GM12892 (cell line): ENCODE measurements around the gene RRBP1.

Source experiments
- DNase-seq: peaks from one replicate; pipeline ENCODE4 v3.0.0; 2011; ENCODE audit not compliant: insufficient read length
- FAIRE-seq: peaks from 2 replicates; lab custom pipeline; 2011; peaks lifted over from hg19 to GRCh38; lab: Jason Lieb, UNC
- POLR2A ChIP-seq: IDR thresholded peaks from 2 replicates; pipeline ENCODE4 v1.6.1; 2011; ENCODE audit warnings: low read depth, low read length, control low read depth
- POLR2AphosphoS5 ChIP-seq: IDR thresholded peaks from 2 replicates; pipeline ENCODE4 v1.6.1; 2011; ENCODE audit warnings: low read depth, low read length, control low read depth
- TAF1 ChIP-seq: IDR thresholded peaks from 2 replicates; pipeline ENCODE4 v1.6.1; 2011; ENCODE audit warnings: low read depth, mild to moderate bottlenecking, control low read depth, low read length, borderline replicate concordance

The RRBP1 gene

DNA sequence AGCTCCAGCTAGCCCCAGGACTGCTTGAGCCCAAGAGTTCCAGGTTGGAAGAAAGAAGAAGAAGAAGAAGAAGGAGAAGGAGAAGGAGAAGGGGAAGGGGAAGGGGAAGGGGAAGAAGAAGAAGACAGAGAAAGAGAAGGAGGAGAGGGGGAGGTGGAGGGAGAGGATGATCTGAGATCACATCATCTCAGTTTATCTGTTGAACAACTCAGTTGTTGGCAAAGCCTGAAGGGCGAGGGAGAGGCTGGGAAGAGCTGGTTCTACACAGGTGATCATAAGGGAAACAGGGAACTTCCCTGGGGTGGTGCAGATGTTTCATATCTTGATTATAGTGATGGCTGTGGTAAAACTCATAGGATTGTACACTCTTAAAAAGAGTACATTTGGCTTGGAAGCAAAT lies 3.1 kb upstream of the RRBP1 start:
- no peak for DNase-seq
- TF ChIP-seq TAF1 (no peak), POLR2A (no peak)
- FAIRE-seq = no peak

DNA sequence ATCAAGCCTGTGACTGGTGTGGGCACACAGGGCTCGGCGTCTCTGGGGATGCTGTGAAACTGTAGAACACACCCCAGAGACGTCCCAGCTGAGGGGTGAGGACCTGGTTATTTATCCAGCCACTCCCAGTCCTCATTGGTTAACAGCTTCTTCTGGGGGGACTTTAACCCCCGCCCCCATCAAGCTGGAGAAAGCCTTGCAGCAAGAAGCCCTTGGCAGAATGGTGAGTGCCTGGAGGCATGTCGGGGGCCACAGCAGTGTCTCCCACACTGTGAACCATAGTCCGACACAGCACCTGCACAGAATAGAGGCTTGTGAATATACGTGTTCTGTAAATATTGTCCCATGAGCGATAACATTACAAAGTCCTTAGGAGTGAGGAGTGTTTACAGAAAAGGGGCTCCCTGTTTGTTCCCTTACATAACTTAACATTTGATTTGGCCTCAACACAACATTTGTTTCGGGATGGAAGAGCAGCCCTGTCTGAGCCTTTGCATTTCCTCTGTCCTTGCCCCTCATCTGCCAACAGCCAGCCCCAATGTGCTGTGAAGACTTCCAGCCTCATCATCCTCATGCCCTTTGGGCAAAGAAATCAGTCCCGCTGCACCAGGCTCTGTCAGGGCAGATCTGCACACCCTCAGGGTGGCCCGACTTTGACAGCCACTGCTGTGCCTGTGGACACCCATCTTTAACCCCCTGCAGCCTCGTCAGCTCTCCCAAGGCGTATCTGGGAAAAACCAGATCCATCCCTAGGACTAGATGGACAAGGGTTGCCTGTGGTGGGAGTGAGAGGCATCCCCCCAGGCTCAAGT lies 2.2 kb upstream of the RRBP1 start:
- FAIRE-seq = no peak
- no peak for DNase-seq
- TF ChIP-seq TAF1 = no peak
- no peak for TF ChIP-seq POLR2AphosphoS5
- TF ChIP-seq POLR2A = no peak

DNA sequence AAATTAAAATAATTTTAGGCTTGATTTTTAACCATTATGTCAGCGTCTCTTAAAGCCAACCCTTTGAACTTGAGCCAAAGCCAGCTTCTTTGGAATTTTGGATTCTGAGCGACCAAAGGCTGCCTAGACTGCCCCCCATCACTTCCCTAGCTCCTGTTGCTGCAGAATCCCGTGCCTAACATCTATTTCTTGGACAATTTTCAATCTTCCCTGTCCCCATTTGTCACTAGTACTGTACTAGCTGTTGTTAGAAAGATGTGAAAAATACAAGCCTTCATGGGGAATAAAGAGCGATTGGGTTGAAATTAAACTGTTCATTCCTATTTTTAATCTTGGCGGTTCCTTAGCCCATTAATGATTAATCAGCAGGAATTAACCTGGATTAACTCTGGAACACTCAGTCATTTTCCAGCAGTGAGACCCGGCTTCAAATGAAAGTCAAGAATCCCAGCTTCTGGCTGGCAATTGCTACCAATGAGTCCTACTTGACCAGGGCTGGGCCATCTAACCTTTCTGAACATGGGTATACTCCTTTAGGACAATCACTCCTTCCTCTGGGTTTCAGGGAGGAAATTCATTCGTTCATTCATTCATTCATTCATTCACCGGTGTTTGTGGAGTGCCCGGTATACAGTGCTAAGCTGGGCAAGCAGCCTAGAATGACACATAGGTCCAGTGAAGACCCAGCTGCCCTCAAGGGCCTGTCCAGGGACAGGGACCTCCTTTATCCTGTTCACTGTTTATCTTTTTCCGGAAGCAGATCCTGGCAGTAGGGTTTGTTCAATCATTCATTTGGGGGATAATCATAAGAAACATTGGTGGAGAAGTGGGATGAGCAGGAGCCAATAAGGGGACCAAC lies 1.4 kb upstream of the RRBP1 start:
- FAIRE-seq (no peak), DNase-seq (no peak)
- TF ChIP-seq POLR2A (no peak), TAF1 (no peak), POLR2AphosphoS5 (no peak)

DNA sequence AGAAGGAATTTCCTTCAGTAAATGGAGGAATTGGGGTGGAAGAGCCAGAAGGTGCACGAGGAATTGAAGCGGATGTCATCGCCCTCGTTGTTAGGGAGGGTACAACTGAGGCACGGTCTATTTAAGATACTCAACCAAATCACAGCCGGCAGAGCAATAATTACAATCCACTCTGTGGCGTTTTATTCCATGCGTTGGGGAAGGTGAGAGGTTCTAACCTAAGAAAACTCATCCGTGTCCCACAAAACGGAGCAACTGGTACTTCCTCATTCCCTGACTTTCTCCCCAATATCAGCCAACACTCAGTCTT lies 802 bp upstream of the RRBP1 start:
- TF ChIP-seq POLR2A (no peak), POLR2AphosphoS5 (no peak), TAF1 (no peak)
- DNase-seq (no peak), FAIRE-seq (peak; percentile 38)

DNA sequence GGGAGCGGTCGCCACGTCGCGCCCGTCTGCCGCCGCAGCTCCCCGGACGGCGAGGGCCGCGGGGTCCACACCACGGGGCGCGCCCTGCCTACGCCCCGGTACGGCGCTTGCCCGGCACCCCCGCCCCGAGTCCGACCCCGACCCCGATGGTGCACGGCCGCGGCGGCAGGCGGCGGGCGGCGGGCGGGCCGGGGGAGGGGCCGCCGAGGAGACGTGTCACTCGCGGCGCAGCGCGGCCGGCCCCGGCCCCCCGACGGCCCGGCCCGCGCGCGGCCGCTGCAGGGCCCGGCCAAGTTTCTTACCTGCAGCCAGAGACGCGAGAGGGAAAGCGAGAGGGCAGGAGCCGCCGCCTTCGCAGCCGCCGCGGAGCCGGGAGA lies 328 bp downstream of the RRBP1 start:
- TF ChIP-seq TAF1 = no peak
- no peak for TF ChIP-seq POLR2A
- TF ChIP-seq POLR2AphosphoS5 = no peak
- FAIRE-seq (no peak), DNase-seq (no peak)

DNA sequence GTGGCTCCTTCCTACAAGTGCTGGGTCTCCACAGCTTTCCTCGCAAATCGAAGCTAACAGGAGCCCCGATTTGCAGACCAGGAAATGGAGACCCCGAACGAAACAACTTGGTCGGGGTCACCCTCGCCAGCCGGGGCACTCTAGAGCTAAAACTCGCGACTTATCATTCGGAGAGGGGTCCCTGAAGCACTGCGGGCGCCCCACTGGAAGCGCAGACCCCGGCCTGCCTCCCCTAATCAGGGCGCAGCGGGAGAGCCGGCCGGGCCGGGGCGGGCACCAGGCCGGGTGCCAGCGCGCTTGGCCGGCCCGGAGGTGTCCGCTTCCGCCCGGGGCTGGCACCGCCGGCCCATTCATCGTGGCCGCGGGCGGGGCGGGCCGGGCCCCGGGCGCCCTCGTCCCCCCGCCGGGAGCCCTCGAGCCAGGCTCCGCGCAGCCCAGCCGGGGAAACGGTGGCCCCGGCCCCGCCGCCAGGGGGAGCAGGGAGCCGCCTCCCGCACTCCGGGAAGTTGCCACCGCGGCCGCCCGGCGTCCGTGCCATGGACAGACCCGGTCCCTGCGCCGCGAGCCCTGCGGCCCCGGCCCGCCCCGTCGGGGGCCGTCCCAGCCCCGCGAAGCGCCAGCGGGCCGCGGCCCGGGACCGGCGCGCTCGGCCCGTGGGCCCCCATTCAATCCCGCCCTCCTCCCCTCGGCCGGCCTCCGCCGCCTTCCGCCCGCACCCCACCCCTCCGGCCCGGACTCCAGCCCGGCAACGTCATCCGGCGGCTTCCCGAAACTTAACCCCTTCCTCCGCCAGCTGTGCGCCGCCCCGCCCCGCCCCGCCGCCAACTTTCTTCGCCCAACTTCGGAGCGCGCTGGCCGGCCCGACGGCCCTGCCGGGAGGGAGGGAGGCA lies 961 bp downstream of the RRBP1 start:
- DNase-seq = peak; percentile 88
- FAIRE-seq = peak; percentile 83
- TF ChIP-seq POLR2A = no peak
- no peak for TF ChIP-seq POLR2AphosphoS5
- TF ChIP-seq TAF1 = no peak

DNA sequence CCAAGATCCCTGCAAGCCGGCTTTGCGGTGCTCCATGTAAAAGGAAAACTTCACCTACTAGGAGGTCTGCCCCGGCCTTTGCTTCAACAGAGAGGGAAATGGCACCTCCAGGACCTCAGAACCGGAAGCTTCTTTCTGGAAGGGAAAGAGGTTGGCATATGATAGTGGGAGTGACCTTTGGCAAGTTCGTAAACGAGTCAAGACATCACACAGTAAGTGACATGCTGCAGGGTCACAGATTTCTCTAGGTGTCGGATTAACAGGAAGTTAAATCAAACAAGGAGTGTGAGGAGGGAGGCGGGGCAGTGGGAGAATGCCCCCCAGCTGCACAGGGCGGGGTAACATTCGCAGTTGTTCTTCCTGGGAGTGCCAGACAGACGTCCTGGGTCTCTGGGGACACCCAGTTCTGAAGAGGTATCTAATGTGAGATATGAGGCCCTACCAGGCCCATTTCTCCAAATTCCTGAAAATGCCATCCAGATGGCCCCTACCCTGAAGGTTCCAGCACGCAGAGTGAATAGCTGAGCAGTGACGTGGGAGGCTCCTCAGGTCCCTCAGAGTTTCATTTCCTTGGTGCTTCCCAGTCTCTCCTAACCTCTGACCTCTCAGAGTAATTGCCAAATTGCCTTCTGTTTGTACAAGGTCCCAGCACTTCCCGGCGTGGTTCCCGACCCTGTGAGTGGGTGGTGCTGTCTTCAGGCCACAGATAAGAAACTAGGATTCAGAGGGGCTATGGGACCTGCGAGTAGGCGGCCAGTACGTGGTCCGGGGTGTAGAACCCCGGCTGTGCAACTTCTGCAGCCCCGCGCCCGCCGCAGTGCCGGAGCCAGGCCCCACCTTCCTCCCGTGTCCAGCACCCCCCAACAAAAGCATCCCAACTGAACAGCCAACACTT lies 1.9 kb downstream of the RRBP1 start:
- no peak for DNase-seq
- TF ChIP-seq POLR2AphosphoS5 = no peak
- TF ChIP-seq TAF1 = no peak
- no peak for TF ChIP-seq POLR2A
- peak; percentile 30 for FAIRE-seq

DNA sequence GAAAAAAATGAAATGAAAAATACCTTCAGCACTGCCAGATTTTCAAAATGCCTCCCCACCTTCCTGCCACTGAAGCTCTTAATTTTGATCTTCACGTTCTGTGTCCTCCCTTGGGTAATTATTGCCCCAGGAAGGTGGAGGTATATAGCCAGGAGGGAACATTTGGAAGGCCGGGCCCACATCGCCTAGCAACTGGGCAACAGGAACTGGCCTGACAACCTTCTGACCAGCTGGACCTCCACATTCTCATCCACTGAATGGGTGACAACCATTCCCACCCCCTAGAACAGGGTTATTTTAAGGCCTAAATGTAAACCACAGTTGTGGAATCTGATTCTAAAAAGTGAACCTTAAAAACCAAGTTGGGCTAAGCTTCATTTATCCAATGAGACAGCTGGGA lies 3.2 kb downstream of the RRBP1 start:
- FAIRE-seq = no peak
- DNase-seq = no peak
- TF ChIP-seq POLR2A = no peak
- TF ChIP-seq TAF1 = no peak
- TF ChIP-seq POLR2AphosphoS5 = no peak

DNA sequence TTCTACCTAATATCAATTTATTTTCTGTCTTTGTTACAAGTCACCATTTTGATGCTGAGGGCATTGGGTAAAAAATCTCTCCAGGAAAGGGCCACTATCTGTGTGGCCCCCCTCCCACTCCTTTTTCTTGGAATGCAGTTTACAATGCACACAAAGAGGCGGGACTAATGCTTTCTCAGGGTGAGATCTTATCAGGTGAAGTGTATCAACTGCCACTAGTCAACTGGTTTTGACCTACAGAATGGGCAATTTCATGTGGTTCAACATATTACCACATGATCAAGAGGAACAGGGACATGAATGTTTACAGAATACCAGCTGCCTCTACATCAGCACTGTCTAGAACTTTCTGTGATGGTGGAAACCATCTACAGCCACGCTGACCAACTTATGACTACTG lies 3.7 kb downstream of the RRBP1 start:
- FAIRE-seq (no peak), DNase-seq (no peak)
- TF ChIP-seq POLR2A (no peak), TAF1 (no peak), POLR2AphosphoS5 (no peak)

DNA sequence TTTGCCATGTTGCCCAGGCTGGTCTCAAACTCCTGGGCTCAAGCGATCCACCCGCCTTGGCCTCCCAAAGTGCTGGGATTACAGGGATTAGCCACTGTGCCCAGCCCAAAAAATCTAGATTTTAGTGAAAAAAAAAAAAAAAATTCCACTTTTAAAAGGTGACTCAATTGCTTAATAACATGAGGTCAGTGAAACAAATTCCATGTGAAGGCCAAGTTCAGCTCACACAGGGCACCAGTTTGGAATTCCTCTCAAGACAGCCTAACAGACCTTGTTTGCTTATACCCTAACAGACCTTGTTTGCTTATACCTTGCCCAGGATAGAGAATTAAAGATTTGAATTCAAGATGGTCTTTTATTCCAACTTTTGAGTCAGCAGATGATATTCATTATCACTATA lies 5.1 kb downstream of the RRBP1 start:
- DNase-seq (no peak), FAIRE-seq (no peak)
- TF ChIP-seq POLR2AphosphoS5 = no peak
- no peak for TF ChIP-seq POLR2A
- no peak for TF ChIP-seq TAF1

DNA sequence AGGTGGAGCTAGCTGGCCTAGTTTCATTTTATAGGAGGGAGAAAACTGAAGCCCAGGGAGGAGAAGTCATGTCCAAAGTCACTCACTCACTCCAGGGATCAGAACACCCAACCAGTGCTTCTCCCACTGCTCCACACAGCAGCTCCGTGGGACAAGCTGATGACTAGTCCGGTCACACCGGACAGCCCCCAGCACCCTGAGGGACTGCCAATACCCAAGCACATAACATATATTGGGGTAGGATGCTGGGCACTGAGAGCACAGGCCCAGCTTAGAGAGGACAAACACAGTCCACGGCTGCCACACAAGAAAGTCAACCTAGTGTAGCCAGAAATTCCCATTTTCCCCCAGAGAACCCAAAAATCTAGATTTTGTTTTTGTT lies 5.7 kb downstream of the RRBP1 start:
- DNase-seq (no peak), FAIRE-seq (no peak)
- TF ChIP-seq POLR2A (no peak), POLR2AphosphoS5 (no peak), TAF1 (no peak)
